Subcutaneous adipose tissue (tissue), 4 donors: ENCODE data around the gene KIF3B. TPM values are rescaled to one million over a fixed set of nuclear protein-coding genes. Genes with fewer than 3 reads are reported as not detected.

ENCODE experiments used
- total RNA-seq, 4 donors: library from RNA; depleted of rRNA; stranded (reverse); fragments of >200 nt; gene quantifications; one replicate each; pipeline ENCODE4 v1.1.0, GENCODE V29; 2016
- TF ChIP-seq, protein P1 (sequence below): fragments of 450-650 bp; IDR thresholded peaks from one replicate; pipeline ENCODE4 v1.5.1; 2016; ENCODE audit warnings: low read depth, mild to moderate bottlenecking, control low read depth, antibody characterized with exemption, moderate library complexity

Gene KIF3B
- total RNA-seq, 4 donors from 2014 or later: 17.7 to 23.8 (median 21.2) TPM

DNA sequence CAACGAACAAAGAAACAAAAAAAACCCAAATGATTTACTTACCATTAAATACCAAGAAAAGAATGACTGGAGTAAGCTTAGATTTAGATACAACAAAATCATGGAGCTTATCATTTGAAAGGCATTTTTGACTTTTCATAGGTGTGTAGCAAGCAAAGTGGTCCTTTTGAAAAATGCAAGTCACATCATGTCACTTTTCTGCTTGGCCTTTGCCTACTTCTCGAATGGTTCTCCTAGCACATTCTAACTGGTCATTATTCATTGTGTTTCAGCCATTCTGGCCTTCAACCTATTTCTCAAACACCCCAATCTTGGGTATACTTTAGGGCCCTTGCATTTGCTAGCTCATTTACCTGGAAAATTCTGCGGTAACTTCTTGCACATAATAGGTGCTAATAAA is 103.3 kb downstream of the KIF3B start:
- TF ChIP-seq, protein P1, sequence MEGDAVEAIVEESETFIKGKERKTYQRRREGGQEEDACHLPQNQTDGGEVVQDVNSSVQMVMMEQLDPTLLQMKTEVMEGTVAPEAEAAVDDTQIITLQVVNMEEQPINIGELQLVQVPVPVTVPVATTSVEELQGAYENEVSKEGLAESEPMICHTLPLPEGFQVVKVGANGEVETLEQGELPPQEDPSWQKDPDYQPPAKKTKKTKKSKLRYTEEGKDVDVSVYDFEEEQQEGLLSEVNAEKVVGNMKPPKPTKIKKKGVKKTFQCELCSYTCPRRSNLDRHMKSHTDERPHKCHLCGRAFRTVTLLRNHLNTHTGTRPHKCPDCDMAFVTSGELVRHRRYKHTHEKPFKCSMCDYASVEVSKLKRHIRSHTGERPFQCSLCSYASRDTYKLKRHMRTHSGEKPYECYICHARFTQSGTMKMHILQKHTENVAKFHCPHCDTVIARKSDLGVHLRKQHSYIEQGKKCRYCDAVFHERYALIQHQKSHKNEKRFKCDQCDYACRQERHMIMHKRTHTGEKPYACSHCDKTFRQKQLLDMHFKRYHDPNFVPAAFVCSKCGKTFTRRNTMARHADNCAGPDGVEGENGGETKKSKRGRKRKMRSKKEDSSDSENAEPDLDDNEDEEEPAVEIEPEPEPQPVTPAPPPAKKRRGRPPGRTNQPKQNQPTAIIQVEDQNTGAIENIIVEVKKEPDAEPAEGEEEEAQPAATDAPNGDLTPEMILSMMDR: no peak

DNA sequence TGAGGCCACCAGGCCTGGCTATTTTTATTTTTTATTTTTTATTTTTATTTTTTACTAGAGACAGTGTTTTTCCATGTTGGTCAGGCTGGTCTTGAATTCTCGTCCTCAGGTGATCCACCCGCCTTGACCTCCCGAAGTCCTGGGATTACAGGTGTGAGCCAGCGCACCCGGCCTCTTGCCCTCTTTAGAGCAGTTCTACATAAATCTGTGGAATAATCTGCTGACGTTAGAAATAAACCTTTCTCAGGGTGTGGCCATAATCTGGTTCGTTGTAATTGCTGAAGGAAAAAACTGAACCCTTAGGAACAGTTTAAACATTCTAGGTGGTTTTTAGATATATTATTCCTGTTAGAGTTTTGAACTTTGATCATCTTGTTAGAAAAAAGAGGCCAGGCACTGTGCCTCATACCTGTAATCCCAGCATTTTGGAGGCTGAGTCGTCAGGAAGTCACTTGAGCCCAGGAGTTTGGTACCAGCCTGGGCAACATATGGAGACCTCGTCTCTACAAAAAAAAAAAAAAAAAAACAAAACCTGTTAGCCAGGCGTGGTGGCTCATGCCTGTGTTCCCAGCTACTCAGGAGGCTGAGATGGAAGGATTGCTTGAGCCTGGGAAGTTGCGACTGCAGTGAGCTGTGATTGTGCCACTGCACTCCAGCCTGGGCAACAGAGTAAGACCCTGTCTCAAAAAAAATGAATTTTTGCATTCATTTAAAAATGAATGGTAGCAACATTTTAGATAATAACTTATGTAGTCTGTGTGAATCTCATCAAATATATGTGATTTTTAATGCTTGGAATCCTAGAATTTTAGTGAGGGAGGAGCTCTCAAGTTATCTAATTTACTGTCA is 104.9 kb downstream of the KIF3B start:
- TF ChIP-seq, protein P1: no peak

Other genes starting within 250 kb of the KIF3B start
- 10 to 100 TPM in 3 of 4 donors, 1 to 10 TPM in 1; 10.0 to 63.2 (median 27.4) TPM for gene HCK, start 225.4 kb upstream of the KIF3B start, total RNA-seq
- 10 to 100 TPM; 17.2 to 24.8 (median 22.1) TPM for gene TM9SF4, start 167.9 kb upstream of the KIF3B start, total RNA-seq
- gene PLAGL2, start 69.9 kb upstream of the KIF3B start, total RNA-seq: 1 to 10 TPM; 2.4 to 4.1 (median 3.2) TPM
- 10 to 100 TPM; 22.8 to 39.9 (median 31.4) TPM for gene POFUT1, start 69.8 kb upstream of the KIF3B start, total RNA-seq
- gene ASXL1, start 80.7 kb downstream of the KIF3B start, total RNA-seq: 100 to 1,000 TPM in 1 of 4 donors, 10 to 100 TPM in 3; 77.0 to 125 (median 81.6) TPM